GM12873 (cell line): ENCODE data around the gene C13orf46.

Source experiments
- CTCF ChIP-seq: IDR thresholded peaks from 2 replicates; pipeline ENCODE4 v1.5.1; 2012; ENCODE audit warnings: low read depth, mild to moderate bottlenecking, moderate library complexity, low read length, control low read depth; ENCODE audit not compliant: insufficient read depth; ENCODE audit errors: missing control alignments

The C13orf46 gene

DNA sequence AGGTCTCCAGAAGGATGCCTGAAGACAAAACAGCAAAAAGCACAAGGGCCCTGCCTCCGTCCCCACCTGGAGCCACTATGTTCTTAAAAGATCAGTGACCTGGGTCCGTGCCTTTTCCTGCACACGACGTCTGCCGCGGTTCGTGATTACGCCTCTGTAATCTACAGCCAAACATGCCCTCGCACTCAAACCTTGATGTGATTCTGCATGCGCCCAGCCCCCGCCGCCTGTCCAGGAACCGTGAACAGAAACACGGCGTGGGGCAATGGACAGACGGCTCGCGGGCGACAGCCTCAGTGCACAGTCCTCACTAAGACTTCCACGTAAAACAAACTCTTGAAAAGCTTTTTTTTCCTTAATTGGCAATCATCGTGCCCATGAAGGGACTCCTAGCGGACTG, 15.5 kb downstream of the C13orf46 start:
- no peak for TF ChIP-seq CTCF

DNA sequence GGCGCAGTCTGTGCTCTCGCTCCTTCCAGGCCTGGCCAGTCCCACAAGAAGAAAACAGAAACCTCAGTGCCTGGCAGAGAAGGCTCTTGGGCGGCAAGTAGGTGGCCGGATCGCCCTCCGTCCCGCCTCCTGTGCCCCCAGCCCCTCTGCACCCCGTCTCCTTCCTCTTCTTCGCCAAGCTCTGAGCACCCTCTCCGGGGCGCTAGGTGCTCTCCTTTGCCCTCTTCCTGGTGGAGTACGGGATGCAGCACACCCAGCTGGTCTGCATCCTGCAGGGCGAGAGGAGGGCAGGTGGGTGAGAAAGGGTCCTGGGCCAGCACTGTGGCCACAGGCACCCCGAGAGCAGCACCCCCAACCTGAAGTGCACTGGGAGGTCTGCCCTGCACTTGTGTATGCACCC, 17.3 kb downstream of the C13orf46 start:
- TF ChIP-seq CTCF = no peak

DNA sequence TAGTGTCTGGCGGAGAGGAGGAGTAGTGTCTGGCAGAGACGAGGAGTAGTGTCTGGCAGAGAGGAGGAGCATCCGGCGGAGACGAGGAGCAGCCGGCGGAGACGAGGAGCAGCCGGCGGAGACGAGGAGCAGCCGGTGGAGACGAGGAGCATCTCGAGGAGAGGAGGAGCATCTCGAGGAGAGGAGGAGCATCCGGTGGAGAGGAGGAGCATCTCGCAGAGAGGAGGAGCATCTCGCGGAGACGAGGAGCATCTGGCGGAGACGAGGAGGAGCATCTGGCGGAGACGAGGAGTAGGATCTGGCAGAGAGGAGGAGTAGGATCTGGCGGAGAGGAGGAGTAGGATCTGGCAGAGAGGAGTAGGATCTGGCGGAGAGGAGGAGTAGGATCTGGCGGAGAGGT, 18.2 kb downstream of the C13orf46 start:
- TF ChIP-seq CTCF = no peak

DNA sequence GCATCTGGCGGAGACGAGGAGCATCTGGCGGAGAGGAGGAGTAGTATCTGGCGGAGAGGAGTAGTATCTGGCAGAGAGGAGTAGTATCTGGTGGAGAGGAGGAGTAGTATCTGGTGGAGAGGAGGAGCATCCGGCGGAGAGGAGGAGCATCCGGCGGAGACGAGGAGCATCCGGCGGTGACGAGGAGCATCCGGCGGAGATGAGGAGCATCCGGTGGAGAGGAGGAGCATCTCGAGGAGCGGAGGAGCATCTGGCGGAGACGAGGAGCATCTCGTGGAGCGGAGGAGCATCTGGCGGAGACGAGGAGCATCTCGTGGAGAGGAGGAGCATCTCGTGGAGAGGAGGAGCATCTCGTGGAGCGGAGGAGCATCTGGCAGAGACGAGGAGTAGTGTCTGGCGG, 18.6 kb downstream of the C13orf46 start:
- TF ChIP-seq CTCF = no peak

DNA sequence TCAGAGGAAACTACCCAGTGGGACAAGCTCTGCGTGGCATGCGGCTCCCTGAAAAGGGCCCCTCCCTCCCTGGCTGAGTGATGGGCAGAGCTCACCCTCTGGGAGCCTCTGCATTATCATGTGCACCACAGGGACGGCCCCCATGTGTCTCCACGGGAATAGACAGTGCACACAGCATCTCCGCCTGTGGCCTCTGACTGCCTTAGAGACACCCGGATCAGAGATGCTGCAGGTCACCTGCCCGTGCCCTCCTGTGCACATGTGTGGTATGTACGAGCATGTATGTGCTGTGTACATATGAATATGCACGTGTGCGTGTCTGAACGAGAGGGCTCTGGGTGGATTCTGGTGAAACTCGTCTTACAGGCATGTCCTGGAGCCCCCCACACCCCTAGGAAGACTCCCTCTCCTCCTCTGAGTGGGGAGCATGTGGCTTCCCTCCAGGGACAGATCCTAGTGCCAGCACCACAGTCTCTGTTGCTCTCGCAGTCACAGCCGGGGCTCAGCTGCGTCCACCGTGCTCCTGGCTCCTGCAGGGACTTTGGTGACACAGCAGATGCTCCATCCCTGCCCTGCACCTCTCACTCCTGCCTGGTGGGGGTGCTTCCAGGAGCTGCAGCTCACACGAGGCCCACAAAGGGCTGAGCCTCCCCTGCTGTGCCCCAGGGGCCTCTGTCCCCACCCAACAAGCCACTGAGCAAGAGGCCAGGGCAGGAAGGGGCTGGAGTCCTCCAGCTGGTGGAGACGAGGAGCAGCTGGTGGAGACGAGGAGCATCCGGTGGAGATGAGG, 19.6 kb downstream of the C13orf46 start:
- no peak for TF ChIP-seq CTCF

DNA sequence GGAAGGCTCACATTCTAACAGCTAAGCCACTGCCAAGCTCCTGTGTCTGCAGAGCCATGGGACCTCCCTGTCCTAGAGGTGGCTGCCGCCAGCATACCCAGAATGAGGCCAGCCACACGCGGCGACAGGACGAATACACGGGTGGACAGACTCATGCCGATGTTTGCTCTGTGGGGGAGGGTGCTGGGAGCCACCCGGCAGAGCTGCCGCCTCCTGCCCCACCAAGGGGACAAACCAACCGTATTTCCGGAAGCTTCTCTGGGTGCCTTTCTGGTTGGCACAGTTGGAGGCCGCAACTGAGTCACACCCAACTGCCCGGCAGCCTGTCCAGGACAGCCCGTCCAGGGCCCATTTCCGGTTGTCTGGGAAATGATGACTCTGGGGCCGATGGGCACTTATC, 20.3 kb downstream of the C13orf46 start:
- no peak for TF ChIP-seq CTCF

- TF ChIP-seq CTCF = no peak
These were observed 20.8 kb downstream of the C13orf46 start for GRCh38 chr13:113952983-113953520.
